Brain microvascular endothelial cell (primary cell): Measurements from ENCODE around the gene SCGB3A1.

Source experiments
- DNase-seq: peaks from one replicate; pipeline ENCODE4 v3.0.0-alpha.2; 2020
- H3K27ac ChIP-seq: fragments of 250-450 bp; sonication (Bioruptor Pico); 2 replicates; pipeline ENCODE4 v1.5.1; 2020; ENCODE audit warnings: mild to moderate bottlenecking, moderate library complexity
- H3K27me3 ChIP-seq: fragments of 250-450 bp; sonication (Bioruptor Pico); replicated peaks from 2 replicates; pipeline ENCODE4 v1.5.1; 2020; ENCODE audit warnings: mild to moderate bottlenecking
- H3K36me3 ChIP-seq: fragments of 250-450 bp; sonication (Bioruptor Pico); replicated peaks from 2 replicates; pipeline ENCODE4 v1.5.1; 2020; ENCODE audit warnings: mild to moderate bottlenecking
- H3K4me3 ChIP-seq: 2 replicates; pipeline ENCODE4 v1.5.1; 2011; ENCODE audit warnings: low read depth, mild to moderate bottlenecking, control low read depth, low read length, moderate library complexity
- in situ Hi-C: cut with HindIII; loops from 2 replicates; pipeline ENCODE4 v1.10.0; 2017; ENCODE audit warnings: low sequenced_read_pairs, low pct_ligation_motif_present
- TF ChIP-seq, protein P1 (sequence below): IDR thresholded peaks from 2 replicates; pipeline ENCODE4 v1.5.1; 2011; ENCODE audit warnings: low read depth, mild to moderate bottlenecking, moderate library complexity, low read length, control low read depth, inconsistent platforms; ENCODE audit errors: missing control alignments

The SCGB3A1 gene

DNA sequence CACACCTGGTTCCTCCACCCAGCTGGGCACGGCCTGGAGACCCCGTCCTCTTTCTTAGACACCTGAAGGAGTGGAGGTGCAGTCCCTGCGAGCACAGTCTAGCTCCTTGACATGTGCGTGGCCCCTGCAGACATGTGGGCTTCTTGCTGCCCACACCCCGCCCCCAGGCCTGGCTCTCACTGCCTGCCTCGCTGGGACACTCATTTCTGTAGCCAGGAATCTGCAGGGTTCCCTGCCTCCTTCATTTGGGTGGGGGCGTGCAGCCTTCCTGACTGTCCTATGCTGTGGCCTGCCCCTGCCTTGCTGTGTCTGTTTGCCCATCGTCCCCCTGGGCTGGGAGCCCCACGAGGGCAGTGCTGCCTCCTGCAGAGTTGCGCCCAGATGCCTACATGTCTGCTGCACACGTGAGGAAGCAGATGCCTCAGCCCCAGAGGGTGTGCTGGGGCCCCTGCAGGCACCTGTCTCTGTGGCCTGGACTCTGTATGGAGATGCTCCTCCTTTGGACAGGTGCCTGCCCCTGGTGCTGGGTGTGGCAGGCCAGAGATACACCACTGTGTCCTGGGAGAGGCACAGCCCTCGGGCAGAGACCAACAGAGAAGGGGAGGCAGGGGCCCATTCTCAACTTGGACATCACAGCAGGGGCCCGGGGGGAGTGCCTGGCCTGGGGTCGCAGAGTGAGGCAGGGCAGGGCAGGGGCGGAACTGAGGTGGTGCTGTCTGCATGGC lies 35.5 kb upstream of the SCGB3A1 start:
- H3K36me3 ChIP-seq = no peaks in the 10 kb centered on the region
- DNase-seq = no peak
- in situ Hi-C loops = no loop called here
- no peaks in the 10 kb centered on the region for H3K27me3 ChIP-seq
- TF ChIP-seq, protein P1, sequence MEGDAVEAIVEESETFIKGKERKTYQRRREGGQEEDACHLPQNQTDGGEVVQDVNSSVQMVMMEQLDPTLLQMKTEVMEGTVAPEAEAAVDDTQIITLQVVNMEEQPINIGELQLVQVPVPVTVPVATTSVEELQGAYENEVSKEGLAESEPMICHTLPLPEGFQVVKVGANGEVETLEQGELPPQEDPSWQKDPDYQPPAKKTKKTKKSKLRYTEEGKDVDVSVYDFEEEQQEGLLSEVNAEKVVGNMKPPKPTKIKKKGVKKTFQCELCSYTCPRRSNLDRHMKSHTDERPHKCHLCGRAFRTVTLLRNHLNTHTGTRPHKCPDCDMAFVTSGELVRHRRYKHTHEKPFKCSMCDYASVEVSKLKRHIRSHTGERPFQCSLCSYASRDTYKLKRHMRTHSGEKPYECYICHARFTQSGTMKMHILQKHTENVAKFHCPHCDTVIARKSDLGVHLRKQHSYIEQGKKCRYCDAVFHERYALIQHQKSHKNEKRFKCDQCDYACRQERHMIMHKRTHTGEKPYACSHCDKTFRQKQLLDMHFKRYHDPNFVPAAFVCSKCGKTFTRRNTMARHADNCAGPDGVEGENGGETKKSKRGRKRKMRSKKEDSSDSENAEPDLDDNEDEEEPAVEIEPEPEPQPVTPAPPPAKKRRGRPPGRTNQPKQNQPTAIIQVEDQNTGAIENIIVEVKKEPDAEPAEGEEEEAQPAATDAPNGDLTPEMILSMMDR = no peak
- no peak overlapping the region for H3K27ac ChIP-seq
- no peak overlapping the region for H3K4me3 ChIP-seq

DNA sequence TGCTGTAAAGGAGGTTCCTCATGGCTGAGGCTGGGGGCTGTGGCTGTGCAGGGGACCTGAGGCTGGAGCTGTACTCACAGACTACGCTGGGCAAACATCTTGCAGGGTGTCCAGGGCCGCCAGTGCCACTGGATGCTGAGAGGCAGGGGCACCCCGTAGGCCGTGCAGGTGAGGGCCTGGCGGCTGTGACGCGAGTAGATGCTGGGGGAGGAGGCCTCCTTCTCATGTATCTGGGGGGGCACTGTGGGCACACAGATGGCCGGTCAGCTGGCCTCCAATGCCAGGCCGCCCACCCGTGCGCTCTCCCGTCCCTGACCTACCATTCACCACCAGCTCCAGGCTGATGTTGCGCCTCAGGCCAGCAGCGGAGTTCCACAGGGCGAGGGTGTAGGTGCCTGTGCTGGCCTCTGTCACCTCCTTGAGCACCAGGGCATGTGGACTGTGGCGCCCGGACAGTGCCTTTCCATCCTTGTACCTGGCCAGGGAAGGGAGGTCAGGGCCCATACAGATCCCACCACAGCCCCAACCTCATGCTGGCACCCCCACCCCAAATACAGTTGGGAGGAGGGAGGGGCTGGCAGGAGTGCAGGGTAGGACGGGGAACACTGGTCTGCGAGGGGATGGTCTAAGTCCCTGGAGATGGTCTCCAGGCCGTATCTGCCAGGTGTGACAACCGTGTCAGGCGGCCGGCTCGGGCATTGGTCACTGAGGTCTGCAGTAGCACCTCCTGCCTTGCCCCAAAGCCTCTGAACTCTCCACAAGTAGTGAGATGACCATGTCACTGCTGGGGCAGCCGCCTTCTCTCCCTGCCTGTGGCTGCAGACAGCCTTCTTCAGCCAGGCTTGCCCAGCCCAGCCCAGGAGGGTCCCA lies 34.7 kb upstream of the SCGB3A1 start:
- Histone ChIP-seq H3K27me3 (no peaks in the 10 kb centered on the region), H3K4me3 (no peak overlapping the region), H3K27ac (no peak overlapping the region), H3K36me3 (no peaks in the 10 kb centered on the region)
- in situ Hi-C loops = no loop called here
- TF ChIP-seq, protein P1 = no peak
- DNase-seq = no peak

DNA sequence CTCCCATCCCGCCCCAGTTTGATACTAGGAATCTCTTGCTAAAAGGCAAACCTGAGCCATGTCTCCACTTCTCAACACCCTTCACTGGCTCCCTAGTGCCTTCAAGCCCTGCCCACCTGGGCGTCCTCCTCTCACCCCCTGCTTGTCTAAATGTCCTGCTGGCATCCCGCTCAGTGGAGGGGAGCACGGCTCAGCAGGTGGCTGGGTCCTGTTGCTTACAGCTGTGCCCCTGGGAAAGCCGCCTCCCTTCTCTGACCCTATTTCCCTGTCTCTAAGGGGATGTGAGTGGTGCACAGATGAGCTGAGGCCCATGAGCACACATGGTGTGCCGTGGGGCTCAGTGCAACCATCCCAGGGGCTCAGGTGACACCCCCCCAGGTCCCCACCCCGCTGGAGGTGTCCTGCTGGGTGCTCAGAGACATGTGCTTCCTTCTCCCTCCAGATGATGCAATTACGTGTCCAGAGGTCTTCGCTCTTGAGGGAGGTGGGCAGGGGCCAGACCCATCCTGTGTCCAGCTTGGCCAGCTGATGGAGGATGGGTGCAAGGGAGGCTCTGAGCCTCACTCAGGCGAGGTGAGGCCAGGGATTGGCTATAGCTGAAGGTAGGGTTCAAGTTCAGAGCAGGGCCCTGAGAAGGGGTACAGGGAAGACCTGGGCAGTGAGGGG lies 34.0 kb upstream of the SCGB3A1 start:
- TF ChIP-seq, protein P1 = no peak
- Histone ChIP-seq H3K4me3 (no peak overlapping the region), H3K27ac (no peak overlapping the region), H3K36me3 (no peaks in the 10 kb centered on the region), H3K27me3 (no peaks in the 10 kb centered on the region)
- in situ Hi-C loops = no loop called here
- no peak for DNase-seq

DNA sequence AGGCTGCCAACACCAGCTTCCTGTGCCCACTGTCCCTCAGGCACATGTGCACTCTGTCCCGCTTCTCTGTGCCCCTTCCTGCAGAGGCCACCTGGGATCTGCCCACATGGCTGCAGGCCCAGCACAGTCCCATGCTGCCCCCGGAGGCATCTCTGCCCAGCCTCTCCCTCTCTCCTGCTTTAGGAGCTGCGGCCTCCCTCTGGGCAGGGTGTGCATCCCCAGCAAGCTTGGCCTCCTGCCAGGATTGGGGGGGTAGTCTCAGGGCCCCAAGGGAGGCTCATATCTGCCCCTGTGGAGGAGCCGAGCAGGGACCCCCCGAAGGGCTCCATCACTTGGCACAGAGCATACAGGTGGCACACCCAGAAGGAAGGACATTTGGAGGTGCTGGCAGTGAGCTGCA lies 33.3 kb upstream of the SCGB3A1 start:
- H3K36me3 ChIP-seq = no peaks in the 10 kb centered on the region
- in situ Hi-C loops = no loop called here
- TF ChIP-seq, protein P1 = no peak
- H3K27ac ChIP-seq = no peak overlapping the region
- no peaks in the 10 kb centered on the region for H3K27me3 ChIP-seq
- no peak overlapping the region for H3K4me3 ChIP-seq
- no peak for DNase-seq

DNA sequence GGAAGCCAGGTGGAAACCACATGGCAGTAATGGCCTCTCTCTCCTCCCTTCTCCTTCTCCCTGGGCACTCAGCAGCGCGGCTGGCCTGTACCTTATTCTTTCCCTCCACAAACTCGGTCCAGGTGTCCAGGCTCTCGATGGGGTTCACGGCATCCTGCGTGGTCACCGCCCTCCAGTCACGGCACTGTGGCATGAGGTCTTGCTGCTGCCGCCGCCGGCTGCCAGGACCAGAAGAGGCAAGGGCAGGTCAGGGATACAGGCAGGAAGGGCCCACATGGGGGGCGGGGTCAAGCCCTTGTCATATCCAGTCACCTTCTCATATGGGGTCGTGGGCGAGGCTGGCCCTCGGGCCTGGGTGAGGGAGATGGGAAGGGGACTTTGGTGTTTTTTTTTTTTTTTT lies 32.5 kb upstream of the SCGB3A1 start:
- Histone ChIP-seq H3K27ac (no peak overlapping the region), H3K4me3 (no peak overlapping the region), H3K27me3 (no peaks in the 10 kb centered on the region), H3K36me3 (no peaks in the 10 kb centered on the region)
- in situ Hi-C loops = no loop called here
- TF ChIP-seq, protein P1 = no peak
- no peak for DNase-seq
